Stimulated activated naive CD8-positive, alpha-beta T cell treated with anti-CD3 and anti-CD28 coated beads, Interleukin-15, amount 100 ng/mL, for 72 hours (primary cell): ENCODE results near the gene TMSB4Y.

Experiments used
- ATAC-seq: fragments of 150-1000 bp; cut with Tn5 transposase; 2 replicates; pipeline ENCODE4 v1.10.0; 2021; ENCODE audit warnings: mild to moderate bottlenecking, moderate library complexity
- DNase-seq, 2 donors: peaks; one replicate each; pipeline ENCODE4 v3.0.0; 2021 to 2022
- H3K27ac Mint-ChIP-seq, 2 donors: one replicate each; pipeline ENCODE4 v1.8.0; 2022; ENCODE audit warnings: mild to moderate bottlenecking in 2 of 2, mixed read lengths in 2 of 2, moderate library complexity in 2 of 2
- H3K27me3 Mint-ChIP-seq: one replicate; pipeline ENCODE4 v1.8.0; 2022; ENCODE audit warnings: mixed read lengths
- H3K4me1 Mint-ChIP-seq: one replicate; pipeline ENCODE4 v1.8.0; 2022; ENCODE audit warnings: mild to moderate bottlenecking, mixed read lengths
- H3K4me3 Mint-ChIP-seq, 2 donors: one replicate each; pipeline ENCODE4 v1.8.0; 2022; ENCODE audit warnings: mild to moderate bottlenecking in 2 of 2, mixed read lengths in 2 of 2, moderate library complexity in 1 of 2
- H3K9me3 Mint-ChIP-seq, 2 donors: one replicate each; pipeline ENCODE4 v1.8.0; 2022; ENCODE audit warnings: mixed read lengths in 2 of 2

TMSB4Y gene

DNA sequence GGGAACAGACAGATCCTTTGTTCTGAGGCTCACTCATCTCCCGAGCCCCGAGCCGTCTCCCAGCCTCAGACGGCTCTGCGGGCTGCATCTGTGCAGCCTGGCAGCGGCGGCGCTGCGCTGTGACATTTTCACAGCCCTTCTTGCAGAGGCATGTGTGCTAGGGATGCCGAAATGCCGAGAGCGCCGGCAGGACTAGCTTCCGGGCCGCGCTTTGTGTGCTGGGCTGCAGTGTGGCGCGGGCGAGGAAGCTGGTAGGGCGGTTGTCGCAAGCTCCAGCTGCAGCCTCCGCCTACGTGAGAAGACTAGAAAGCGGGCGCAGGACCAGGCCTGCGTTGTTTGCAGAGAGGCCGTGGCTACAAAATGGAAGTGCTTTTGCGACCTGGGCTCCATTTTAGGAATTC, at the start of gene TMSB4Y:
TSS of gene TMSB4Y (plus strand) at position 332 of the 401 bp plus-strand sequence.
- peak; percentile 78 to 91 for DNase-seq
- Mint-ChIP-seq H3K27ac (peak within 1 kb of the TSS; percentile 92 to 96), H3K4me1 (peaks cover 10% of the 10 kb centered on the region), H3K27me3 (no peaks in the 10 kb centered on the region), H3K9me3 (no peaks in the 10 kb centered on the region), H3K4me3 (peak within 1 kb of the TSS; percentile 87 to 90)
- ATAC-seq: peak; percentile 94

DNA sequence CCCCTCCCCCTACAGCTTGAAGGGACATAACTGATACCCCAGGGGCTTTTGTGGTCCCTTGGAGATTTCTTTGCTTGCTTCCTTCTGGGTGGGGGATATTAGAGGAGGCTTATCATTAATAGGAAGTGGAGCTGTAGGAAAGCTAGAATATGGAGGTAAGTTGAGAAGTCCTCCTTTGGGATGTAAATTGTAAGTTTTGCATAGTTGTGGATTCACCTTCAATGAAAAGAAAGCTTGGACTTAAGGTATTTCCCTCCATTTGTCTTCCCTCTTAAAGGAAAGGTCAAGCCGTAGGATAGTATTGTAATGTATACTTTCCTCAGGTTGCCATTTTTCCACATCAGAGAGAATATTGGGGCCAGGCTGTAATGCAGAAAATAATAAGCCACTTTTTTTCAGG, 39.5 kb upstream of the TMSB4Y start:
- no peak for DNase-seq
- H3K27me3 Mint-ChIP-seq: no peaks in the 10 kb centered on the region
- H3K27ac Mint-ChIP-seq: no peak overlapping the region
- H3K9me3 Mint-ChIP-seq: peaks cover 0 to 3% of the 10 kb centered on the region in 2 donors
- ATAC-seq: no peak
- no peaks in the 10 kb centered on the region for H3K4me1 Mint-ChIP-seq
- H3K4me3 Mint-ChIP-seq: no peak overlapping the region

DNA sequence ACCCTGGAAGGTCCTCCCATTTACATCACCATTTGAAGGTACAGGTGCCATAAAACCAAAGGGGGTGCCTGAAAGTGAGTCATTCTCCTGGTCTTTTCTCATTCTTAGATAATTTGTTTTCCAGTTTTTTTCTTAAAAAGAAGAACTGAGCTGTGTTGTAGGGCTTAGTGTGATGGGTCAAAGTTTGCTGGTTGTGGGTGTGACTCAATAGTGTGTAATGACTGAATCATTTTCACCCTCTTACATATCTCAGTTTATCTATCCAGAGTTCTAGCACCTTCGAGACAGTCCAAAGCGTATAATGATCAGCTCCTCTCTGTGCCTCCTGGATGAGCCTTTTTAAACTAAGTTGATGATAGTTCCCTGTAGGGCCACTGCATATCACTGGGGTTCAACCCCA, 32.6 kb upstream of the TMSB4Y start:
- no peak for ATAC-seq
- Mint-ChIP-seq H3K4me1 (no peaks in the 10 kb centered on the region), H3K27me3 (no peaks in the 10 kb centered on the region), H3K9me3 (peaks cover 8 to 27% of the 10 kb centered on the region in 2 donors), H3K27ac (no peak overlapping the region), H3K4me3 (no peak overlapping the region)
- no peak for DNase-seq

DNA sequence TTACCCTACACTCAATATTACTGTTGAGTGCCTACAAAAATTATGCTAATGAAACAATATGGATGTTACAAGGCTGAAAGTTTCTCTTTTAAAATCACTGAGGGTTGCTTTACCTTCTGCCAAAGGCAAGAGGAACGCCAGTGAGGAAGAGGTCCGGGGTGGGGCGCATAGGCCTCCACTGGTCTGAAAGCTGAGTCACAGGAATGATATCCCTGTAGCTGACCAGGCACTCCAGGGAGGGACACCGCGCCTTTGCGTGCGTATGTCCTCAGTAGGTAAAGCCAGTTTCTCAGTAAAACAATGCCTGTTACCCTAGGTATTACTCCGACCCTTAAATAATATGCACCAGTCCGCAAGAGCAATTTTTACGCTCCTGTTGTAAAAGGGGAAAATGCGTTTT, 1.4 kb upstream of the TMSB4Y start:
- no peaks in the 10 kb centered on the region for H3K27me3 Mint-ChIP-seq

DNA sequence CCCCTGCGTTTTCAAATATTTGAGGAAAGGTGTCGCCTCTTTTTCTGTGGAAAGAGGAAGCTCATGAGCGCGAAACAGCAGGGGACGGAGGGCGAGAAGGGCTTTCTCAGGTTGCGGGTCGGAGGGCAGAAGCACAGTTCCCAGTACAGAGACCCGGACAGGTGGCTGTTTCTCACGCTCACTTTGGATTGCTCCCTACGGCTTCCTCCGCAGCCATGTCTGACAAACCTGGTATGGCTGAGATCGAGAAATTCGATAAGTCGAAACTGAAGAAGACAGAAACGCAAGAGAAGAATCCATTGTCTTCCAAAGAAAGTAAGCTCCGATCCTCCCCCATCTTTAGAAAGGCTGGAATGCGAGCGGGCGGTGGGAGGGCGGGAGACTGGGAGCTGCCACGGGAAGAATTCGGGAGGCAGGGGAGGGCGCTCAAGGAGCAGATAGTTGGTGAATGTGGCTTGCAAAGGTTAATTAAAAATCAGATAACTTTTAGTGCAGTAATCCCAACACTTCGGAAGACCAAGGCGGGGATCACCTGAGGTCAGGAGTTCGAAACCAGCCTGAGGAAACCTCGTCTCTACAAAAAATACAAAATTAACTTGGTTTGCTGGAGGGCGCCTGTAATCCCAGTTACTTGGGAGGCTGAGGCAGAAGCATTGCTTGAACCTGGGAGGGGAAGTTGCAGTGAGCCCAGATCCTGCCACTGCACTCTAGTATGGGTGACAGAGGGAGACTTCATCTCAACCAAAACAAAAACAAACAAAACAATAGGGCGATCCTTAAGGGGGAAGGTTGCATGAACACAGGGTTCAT, 627 bp downstream of the TMSB4Y start:
- H3K27me3 Mint-ChIP-seq: no peaks in the 10 kb centered on the region

More for the DNA sequence above, 1.4 kb upstream of the TMSB4Y start:
- H3K9me3 Mint-ChIP-seq: no peaks in the 10 kb centered on the region
- H3K27ac Mint-ChIP-seq: no peak overlapping the region
- no peak for ATAC-seq
- peaks cover 10% of the 10 kb centered on the region for H3K4me1 Mint-ChIP-seq
- no peak for DNase-seq
- peak overlapping the region in 1 of 2 donors; percentile 18 for H3K4me3 Mint-ChIP-seq

DNA sequence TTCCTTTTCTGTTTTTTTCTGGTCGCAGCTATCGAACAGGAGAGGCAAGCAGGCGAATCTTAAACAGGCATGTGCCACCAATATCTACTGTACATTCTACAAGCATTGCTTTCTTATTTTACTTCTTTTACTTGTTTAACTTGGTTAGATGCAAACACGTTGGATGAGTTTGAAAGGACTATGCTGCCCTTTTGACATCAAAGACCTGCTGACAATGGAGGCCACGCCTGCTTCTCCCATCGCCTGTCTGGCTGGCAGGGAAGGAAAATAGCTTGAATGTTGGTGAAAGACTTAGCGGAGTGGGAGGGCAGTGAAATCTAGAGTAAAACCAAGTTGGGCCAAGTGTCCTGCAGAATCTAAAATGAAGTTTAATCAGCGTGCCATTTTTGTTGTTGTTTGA, 1.5 kb downstream of the TMSB4Y start:
- ATAC-seq (no peak), DNase-seq (no peak)
- Mint-ChIP-seq H3K4me3 (peak overlapping the region; percentile 87 to 90), H3K27ac (peak overlapping the region in 1 of 2 donors; percentile 48), H3K4me1 (peaks cover 10% of the 10 kb centered on the region), H3K27me3 (no peaks in the 10 kb centered on the region), H3K9me3 (no peaks in the 10 kb centered on the region)

More for the DNA sequence above, 627 bp downstream of the TMSB4Y start:
- no peaks in the 10 kb centered on the region for H3K9me3 Mint-ChIP-seq
- peak overlapping the region; percentile 87 to 90 for H3K4me3 Mint-ChIP-seq
- ATAC-seq (peak; percentile 39), DNase-seq (peak in 1 of 2 donors; percentile 46)
- H3K4me1 Mint-ChIP-seq: peaks cover 10% of the 10 kb centered on the region
- H3K27ac Mint-ChIP-seq: peak overlapping the region; percentile 92 to 96

- Mint-ChIP-seq H3K27ac (no peak overlapping the region), H3K4me1 (peaks cover 10% of the 10 kb centered on the region), H3K4me3 (no peak overlapping the region), H3K27me3 (no peaks in the 10 kb centered on the region), H3K9me3 (no peaks in the 10 kb centered on the region)
- no peak for DNase-seq
- ATAC-seq: peak; percentile 18
These were observed 4.3 kb downstream of the TMSB4Y start for GRCh38 chrY:13708038-13708437.

DNA sequence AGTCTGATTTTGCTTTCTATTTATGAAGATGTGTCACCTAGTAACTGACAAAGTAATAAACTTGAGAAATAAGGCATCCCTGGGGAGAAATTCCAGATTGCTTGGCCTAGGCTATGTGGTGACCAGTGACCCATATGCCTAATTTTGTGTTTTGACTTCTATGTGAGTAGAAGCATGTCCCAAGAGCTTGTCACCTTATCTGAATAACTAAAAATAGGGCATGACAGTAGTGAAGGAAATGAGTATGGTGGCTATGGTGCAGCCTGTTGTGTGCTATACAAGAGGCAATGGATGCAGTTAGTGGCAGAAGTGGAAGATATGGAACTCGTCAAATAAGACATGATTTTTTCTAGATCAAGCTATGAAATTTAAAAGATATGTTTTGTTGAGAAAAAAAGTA, 15.3 kb downstream of the TMSB4Y start:
- H3K9me3 Mint-ChIP-seq: peaks cover 17 to 22% of the 10 kb centered on the region in 2 donors
- H3K27ac Mint-ChIP-seq: no peak overlapping the region
- no peak for DNase-seq
- H3K4me3 Mint-ChIP-seq: no peak overlapping the region
- ATAC-seq: no peak
- H3K27me3 Mint-ChIP-seq: no peaks in the 10 kb centered on the region
- no peaks in the 10 kb centered on the region for H3K4me1 Mint-ChIP-seq

GRCh38 chrY:13729517-13729916, 25.8 kb downstream of the TMSB4Y start:
- DNase-seq (peak in 1 of 2 donors; percentile 14), ATAC-seq (no peak)
- no peaks in the 10 kb centered on the region for H3K4me1 Mint-ChIP-seq
- H3K27ac Mint-ChIP-seq: no peak overlapping the region
- H3K27me3 Mint-ChIP-seq: no peaks in the 10 kb centered on the region
- no peaks in the 10 kb centered on the region for H3K9me3 Mint-ChIP-seq
- H3K4me3 Mint-ChIP-seq: no peak overlapping the region

- no peaks in the 10 kb centered on the region for H3K9me3 Mint-ChIP-seq
- no peak overlapping the region for H3K27ac Mint-ChIP-seq
- ATAC-seq (peak; percentile 63), DNase-seq (peak in 1 of 2 donors; percentile 50)
- H3K4me3 Mint-ChIP-seq: no peak overlapping the region
- H3K27me3 Mint-ChIP-seq: no peaks in the 10 kb centered on the region
- no peaks in the 10 kb centered on the region for H3K4me1 Mint-ChIP-seq
These were observed 34.9 kb downstream of the TMSB4Y start for GRCh38 chrY:13738618-13739017.

DNA sequence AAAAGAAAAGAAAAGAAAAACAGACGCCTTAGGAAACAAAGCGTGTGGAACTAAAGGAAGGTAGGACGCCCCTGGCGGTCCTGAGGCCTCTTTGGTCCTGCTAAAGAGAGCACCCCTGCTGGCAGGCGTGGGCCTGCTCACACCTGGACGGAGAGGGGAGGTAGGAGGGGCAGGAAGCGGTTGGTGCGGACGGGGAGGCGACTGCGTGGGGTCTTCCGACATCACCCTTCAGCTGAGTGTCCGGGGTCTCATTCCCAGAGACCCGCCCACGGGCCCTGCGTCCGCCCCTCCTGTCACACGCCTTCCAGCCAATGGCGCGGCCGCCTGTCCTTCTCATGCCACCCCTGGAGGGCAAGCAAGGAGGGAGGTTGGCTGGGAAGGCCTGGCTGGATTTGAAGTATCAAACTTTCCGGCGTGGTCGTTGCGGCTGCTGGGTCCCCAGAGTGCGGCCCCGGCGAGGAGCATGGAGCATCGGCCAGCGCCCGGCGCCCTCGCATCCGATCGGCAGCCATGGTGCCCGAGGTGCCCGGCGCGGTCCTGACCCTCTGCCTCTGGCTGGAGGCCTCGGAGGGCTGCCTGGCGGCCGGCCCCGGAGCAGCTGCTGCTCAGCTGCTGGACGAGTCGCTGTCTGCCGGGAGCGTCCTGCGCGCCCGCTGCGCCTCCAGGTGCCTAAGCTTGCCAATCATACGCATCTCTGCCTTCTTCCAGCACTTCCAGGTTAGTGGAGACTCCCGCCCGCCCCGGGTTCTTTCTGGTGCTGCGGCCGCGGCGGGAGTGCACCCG, 47.8 kb downstream of the TMSB4Y start:
- peak; percentile 46 to 83 for DNase-seq
- Mint-ChIP-seq H3K4me3 (peak overlapping the region; percentile 89 to 97), H3K27me3 (no peaks in the 10 kb centered on the region), H3K4me1 (peaks cover 18% of the 10 kb centered on the region), H3K9me3 (peaks cover 0 to 4% of the 10 kb centered on the region in 2 donors), H3K27ac (peak overlapping the region; percentile 76 to 99)
- peak; percentile 94 for ATAC-seq

DNA sequence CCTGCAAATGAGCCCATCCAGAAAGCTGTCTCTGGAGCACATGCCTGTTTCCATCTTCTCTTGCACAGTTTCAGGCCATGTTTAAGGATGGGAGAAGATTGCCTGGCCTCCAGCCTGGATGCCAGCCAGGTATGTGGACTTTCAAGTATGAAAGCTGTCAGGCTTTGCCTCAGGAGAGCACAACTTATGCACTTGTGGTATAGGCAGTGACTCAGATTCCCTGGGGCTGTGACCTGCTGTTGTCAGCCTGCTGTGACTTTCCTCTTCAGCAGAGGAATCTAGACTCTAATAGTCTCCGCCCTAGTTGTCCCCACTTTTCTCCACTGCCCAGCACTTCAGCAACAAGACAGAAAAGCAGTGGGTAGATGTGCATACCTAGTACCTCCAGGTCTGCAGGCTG, 51.0 kb downstream of the TMSB4Y start:
- H3K9me3 Mint-ChIP-seq: no peaks in the 10 kb centered on the region
- no peaks in the 10 kb centered on the region for H3K27me3 Mint-ChIP-seq
- no peak overlapping the region for H3K4me3 Mint-ChIP-seq
- H3K4me1 Mint-ChIP-seq: peaks cover 18% of the 10 kb centered on the region
- ATAC-seq (no peak), DNase-seq (no peak)
- H3K27ac Mint-ChIP-seq: no peak overlapping the region
